Medulla oblongata (tissue), 1 donor: ENCODE measurements around the gene VDR.

ENCODE experiments used
- DNase-seq: peaks from one replicate; pipeline ENCODE4 v3.0.0-alpha.2; 2015; ENCODE audit errors: extremely low spot score

Gene VDR

GRCh38 chr12:47894068-47894467, 10.7 kb downstream of the VDR start:
- DNase-seq: no peak

GRCh38 chr12:47892819-47893218, 12.0 kb downstream of the VDR start:
- no peak for DNase-seq

GRCh38 chr12:47891356-47891755, 13.4 kb downstream of the VDR start:
- DNase-seq: no peak

GRCh38 chr12:47889040-47889439, 15.8 kb downstream of the VDR start:
- no peak for DNase-seq

- DNase-seq: no peak
Measured at GRCh38 chr12:47888153-47888819, 16.5 kb downstream of the VDR start.

GRCh38 chr12:47887529-47887928, 17.3 kb downstream of the VDR start:
- no peak for DNase-seq

- no peak for DNase-seq
Measured at GRCh38 chr12:47886510-47887240, 18.1 kb downstream of the VDR start.

GRCh38 chr12:47885566-47885965, 19.2 kb downstream of the VDR start:
- no peak for DNase-seq

- DNase-seq: no peak
Measured at GRCh38 chr12:47885012-47885501, 19.7 kb downstream of the VDR start.

- DNase-seq: no peak
Measured at GRCh38 chr12:47884501-47884900, 20.3 kb downstream of the VDR start.

- no peak for DNase-seq
Measured at GRCh38 chr12:47883663-47884195, 21.1 kb downstream of the VDR start.

- no peak for DNase-seq
Measured at GRCh38 chr12:47882781-47883546, 21.8 kb downstream of the VDR start.

GRCh38 chr12:47881826-47882427, 22.9 kb downstream of the VDR start:
- no peak for DNase-seq

GRCh38 chr12:47881051-47881450, 23.7 kb downstream of the VDR start:
- no peak for DNase-seq

- DNase-seq: no peak
Measured at GRCh38 chr12:47878918-47879481, 25.8 kb downstream of the VDR start.

- DNase-seq: no peak
Measured at GRCh38 chr12:47878293-47878917, 26.4 kb downstream of the VDR start.

GRCh38 chr12:47877081-47877480, 27.7 kb downstream of the VDR start:
- DNase-seq: no peak

- no peak for DNase-seq
Measured at GRCh38 chr12:47876440-47876960, 28.3 kb downstream of the VDR start.

GRCh38 chr12:47875746-47876439, 28.9 kb downstream of the VDR start:
- no peak for DNase-seq

GRCh38 chr12:47874316-47874715, 30.5 kb downstream of the VDR start:
- no peak for DNase-seq
